Activated CD8-positive, alpha-beta memory T cell treated with anti-CD3 and anti-CD28 coated beads for 48 hours (primary cell): ENCODE results near the gene IMPA2.

ENCODE experiments used
- DNase-seq, 3 experiments: peaks; one replicate each; pipeline ENCODE4 v3.0.0-alpha.2; 2020; ENCODE audit warnings: low read depth in 2 of 3, low spot score in 2 of 3

Gene IMPA2

DNA sequence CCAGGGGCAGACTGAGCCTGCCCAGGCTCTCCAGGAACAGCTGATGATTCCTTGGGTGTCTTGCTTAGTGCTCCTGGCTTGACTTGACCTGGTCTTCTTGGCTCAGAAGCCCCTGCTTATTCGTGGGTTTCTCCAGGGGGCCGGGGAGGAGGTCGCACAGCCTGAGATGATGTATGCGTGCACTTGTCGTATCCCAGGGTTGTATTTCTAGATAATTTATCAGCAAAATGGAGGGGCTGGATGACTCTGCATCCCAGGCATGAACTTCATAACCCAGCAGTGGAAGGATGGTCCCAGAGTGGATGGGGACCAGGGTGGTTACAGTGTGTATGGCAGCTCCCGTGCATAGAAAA, 25.2 kb downstream of the IMPA2 start:
- no peak for DNase-seq

DNA sequence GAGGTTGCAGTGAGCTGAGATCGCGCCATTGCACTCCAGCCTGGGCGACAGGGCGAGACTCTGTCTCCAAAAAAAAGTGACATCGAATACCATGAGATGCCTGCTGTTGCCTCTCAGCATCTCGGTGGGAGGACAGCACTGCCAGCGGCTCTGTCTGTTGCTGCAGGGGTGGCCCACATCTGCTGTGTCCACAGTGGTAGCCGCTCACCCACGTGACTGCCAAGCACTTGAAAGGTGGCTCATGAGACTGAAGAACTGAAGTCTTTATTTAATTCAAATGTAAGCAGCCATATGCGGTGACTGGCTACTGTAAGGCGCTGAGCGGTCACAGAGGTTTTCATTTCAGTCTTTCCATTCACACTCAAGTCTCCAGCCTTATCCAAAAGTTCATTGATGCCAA, 25.8 kb downstream of the IMPA2 start:
- no peak for DNase-seq

DNA sequence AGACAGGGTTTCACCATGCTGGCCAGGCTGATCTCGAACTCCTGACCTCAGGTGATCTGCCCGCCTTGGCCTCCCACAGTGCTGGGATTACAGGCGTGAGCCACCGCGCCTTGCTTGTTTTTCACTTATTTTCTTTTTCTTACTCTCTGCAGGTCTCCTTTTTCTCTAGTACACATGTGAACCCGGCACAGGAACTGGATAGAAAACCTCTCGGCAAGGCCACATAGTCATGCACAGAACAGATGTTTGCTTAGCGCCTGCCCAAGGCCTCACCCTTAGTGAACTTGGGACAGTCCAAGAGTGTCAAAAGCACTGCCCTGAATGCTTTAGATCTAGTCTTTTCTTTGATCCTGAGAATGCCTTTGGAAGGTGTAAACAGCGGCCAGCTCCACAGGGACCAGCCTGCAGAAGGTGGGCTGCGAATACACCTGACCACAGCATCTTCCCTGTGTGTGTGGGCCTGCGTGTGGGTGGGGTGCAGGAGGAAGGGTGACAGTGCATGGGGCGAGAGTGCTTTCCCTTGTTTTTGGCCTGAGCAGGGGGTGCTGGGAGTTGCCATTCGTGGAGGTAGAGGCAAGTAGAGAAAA, 27.0 kb downstream of the IMPA2 start:
- DNase-seq, result no peak

DNA sequence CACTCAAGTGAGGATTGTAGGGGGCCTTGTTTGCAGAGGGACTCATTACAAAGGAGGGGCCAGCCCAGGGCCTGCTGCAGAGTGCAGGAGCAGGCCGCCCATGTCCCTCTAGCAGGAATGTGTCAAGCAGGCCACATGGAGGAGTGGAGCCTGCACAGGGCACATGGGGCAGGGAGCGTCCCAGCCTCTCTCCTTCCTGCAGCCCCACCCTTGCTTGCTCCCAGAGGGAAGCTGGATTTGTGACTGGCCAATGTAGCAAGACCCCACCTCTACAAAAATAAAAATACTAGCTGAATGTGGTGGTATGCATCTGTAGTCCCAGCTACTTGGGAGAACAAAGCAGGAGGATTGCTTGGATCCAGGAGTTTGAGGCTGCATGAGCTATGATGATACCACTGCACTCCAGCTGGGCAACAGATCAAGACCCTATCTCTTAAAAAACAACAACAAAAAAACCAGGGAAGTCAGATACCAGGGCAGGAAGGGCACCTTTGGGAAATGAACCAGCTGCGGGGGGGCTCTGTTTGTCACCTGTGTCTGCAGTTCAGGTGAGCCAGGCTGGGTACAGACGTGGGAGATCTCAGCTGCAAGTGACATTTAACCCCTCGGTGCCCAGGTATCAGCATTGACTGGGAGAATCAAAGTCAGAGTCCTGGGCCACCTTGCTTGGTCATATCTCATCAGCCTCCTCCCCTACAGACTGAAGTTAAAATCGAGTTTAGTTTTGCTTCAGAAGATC, 27.7 kb downstream of the IMPA2 start:
- DNase-seq, result no peak

DNA sequence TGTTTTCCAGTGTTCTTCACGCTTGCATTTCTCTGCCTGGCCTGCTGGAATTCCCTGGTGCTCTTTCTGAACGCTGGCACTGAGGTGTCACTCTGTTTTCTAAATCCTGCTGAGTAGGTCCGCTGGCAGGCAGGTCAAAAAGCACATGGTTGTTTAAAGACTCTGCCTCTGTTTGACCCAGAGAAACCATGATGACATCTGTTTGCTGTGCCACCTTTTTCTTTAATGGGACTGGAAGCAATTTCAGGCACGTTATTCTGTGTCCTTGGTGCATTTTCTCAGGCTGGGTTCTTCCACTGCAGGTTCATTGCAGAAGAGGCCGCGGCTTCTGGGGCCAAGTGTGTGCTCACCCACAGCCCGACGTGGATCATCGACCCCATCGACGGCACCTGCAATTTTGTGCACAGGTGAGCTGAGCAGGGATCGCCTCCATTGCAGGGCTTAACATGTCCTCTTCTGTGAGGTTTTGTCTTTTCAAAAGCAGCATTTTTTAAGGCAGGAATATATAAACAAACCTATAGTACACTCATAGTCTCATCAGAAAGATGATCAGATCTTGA, 28.4 kb downstream of the IMPA2 start:
- DNase-seq, result no peak

DNA sequence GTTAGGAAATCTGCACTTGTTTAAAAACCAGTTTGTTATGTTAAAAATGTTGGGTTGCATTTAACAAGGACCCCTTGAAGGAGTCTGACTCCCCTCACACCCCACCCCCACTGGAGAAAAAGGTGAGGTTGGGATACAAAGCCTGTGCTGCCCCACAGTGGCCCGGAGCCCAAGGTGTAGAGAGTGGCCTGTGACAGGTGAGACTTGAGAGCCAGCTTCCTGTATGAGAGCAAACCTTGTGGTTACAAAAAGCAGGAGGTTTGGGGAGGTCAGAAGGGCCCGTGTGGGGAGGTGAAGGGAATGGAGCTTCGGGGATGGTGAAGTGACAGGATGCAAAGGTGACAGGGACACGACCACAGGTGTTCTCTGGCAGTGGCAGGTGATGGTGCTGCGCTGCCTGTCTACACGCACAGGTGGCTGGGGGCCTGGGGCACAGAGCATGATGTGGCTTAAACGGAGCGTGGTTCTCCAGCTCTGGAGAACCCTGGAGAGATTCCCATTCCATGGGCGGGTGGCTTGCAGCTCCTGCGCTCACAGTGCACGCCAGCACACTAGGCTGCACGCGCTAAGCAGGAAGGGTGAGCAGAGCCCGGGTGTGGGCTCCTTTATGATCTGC, 29.0 kb downstream of the IMPA2 start:
- DNase-seq, result no peak

DNA sequence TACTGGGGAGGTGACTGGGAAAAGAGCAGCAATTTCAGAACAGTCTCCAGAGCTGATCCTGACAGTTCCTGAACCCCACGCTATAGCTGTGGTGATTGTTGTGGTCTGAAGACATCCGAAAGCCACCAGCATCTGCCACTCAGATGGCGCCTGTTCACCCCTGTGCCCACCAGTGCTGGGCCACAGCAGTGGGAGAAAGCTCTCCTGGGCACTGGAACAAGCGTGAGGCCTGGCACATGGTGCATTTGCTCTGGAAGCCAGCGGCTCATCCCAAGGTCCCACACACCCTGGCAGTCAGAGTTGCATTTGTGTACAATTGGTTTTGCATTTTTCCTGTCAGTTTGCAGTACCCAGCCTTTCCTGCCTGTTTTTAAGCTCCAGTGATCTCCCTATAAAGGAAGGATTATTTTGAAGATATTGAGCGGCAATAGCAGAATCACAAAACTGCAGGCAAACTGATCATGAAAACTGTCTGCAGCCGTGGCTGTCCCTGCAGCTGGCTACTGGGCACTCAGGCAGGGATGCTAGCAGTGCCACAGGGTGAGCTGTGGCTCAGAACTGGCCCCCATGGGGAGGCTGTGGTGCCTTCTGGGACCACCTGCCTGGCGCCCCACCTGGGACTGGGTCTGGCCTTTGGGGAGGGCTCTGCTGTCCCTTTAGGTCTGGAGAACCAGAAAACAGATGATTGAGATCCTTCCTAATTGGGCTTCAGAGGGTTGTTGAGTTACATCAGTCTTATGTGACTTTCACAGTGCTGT, 30.1 kb downstream of the IMPA2 start:
- no peak for DNase-seq

DNA sequence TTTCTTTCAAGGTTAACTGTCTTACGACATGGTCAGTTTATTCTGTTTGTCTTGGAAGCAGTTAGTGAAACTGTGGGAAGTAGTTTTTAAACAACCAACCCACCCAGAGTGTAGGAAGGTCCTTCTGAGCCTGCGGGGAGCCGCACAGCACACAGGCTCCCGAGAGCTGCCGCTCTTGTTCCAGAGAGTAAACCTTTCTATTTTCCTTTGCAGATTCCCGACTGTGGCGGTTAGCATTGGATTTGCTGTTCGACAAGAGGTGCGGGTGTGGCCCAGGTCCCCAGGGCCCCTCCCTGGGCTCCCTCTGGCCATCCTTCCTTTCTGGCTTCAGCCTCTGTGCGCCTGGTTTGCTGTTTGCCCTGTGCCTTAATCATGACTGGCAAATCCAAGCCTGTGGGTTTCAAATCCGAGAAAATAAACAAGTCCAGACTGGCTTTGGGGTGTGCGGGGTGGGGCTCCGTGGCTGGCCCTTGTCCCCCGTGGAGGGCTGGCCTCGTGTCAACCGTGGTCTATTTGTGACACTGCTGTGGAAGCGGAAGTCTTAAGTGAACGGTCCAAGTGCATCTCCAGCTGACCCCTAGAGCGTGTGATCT, 30.7 kb downstream of the IMPA2 start:
- no peak for DNase-seq

DNA sequence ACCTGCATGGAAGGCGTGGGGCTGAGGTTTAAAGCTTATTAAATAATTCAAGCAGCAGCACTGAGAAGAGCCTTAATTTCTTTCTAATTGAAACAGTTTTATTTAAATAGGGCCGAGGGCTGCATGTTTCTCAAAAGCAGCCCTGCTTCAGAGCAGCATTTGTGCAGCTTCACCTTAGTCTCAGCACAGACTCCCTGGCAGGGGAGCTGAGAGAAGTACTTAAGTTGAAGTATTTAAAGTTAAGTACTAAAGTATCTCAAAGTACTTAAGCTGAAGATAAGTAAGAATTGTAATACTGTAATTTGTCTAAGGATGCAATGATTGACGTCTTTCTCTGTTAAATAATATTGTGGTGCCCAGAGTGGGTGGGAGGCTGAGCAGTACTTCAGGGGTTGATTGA, 31.4 kb downstream of the IMPA2 start:
- no peak for DNase-seq

DNA sequence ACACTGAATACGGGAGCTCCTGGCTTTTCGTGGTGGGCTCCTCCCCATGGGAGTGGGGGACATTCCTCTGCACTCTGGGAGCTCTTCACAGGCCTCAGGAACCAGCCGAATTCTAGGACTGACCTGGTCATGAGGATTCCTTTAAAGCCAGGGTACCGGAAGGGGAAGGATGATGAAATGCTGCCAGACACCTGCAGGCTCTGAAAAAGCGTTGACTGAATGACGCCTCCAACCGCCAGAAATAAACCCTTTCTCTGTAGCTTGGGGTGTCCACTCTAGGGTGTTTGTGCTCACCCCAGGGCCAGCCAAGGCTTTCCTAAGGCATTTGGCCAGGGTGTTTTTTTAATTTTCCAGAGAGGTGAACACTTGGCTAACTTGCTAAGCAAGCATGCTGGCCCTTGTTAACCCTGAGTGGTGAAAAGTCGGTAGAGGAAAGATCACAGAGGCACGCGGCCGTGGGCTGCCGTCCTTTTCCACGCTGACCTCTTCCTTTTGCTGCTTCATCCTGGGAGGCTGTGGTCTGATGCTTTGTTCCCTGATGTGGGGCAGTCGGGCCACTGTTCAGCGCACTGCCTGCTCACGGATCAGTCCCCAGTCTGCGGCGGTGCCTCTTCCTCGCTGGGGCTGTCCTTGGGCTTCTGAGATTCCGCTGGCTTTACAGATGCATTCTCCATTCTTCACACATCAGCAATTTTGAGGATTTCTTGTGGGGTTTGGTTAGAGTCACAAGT, 32.0 kb downstream of the IMPA2 start:
- no peak for DNase-seq

DNA sequence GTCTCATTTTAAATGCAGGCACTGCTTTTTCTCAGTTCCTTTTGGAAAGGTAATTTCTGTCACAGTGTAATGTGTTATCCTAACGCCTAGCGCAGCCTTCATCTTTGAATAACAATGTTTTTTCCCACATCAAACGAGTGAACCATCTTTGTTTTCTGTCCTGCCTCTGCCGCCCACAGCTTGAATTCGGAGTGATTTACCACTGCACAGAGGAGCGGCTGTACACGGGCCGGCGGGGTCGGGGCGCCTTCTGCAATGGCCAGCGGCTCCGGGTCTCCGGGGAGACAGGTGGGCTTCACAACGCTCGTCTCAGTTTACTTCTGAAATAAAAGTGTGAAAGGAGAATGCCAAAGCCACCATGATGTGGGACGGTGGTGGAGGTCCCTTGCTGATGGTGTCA, 32.8 kb downstream of the IMPA2 start:
- DNase-seq, result no peak

DNA sequence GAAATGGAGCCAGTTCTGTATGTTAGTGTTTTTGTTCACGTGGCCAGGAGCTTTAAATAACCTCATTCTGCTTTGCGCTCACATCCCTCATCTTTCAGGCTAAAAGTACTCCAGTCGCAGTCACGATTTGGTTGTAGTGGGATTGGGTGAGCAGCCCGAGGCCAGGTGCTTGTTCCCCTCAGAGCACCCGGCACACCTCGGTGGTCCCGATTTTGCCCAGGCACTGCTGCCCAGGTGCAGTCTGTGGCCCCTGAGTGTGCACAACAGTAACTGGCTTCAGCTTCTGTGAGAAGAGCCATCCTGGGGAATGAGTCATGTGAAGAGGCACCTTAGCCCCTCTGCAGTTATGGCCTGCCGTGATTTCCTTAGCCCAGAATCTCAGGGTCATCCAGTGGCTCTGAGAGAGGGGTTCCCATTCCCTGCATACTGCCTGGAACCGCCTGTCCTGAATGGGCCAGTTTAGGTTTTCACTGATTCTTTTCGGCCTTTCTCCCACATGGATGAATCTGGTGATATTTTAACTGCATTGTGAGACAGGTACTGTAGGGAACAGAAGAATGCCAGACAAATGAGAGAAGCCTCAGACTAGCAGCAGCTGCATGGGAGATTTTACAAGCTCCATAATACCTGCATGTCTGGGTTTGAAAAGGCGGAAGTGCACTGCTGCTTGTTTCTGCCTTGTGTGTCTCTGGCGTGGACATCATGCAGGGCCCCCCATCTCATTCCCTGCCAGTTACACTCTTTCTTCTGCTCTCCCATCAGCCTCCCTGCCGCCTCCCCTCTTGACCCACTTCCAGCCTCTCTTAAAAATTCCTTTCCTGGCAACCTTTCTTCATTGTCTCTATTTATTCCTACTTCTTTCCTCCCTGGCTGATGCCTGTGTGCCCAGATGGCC, 33.5 kb downstream of the IMPA2 start:
- DNase-seq, result no peak

DNA sequence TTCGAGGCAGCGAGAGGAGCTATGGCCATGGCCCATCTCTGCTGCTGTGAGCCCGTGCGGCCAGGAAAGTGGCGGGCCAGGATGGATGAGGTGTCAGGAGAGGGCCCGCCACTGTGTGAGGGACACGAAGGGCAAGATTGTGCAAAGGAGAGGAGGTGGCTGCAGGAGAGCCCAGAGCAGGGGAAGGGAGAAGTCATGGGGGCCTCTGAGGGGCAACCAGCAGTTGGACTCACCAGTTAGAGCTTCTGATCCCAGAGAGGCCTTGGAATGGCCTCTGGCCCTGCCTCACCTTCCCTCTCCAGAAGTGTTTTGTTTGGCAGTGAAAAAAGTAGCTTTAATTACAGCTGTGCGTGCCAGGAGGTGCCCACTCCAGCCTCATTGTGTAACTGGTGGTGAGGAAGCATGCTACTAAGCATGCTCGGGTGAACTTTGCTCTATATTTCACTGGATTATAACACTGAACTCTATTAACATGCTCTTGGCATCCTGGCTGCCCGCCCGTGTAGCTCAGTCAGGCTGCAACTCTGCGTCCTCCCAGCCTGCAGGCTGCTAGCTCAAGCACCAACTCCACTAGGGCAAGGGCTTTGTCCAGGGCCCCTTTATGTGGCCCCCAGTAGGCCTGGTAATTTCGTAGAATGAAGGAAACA, 34.2 kb downstream of the IMPA2 start:
- DNase-seq, result no peak

DNA sequence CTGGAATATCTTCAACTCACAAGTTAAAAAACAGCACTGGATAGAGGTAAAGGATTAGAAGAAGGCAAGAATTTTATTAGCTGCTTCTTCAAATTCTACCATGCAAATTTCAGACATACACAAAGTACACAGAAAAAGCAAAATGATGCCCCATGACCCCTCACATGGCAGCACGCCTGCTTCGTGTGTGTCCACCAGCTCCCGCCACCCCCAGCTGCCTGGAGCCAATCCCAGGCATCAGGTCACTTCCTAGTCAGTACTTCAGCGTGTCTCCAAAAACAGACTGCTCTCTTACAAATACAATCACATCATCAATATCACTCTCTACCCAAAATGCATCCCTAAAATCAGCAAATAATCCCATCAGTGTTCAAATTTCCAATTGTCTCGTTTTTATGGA, 35.8 kb downstream of the IMPA2 start:
- DNase-seq, result no peak

DNA sequence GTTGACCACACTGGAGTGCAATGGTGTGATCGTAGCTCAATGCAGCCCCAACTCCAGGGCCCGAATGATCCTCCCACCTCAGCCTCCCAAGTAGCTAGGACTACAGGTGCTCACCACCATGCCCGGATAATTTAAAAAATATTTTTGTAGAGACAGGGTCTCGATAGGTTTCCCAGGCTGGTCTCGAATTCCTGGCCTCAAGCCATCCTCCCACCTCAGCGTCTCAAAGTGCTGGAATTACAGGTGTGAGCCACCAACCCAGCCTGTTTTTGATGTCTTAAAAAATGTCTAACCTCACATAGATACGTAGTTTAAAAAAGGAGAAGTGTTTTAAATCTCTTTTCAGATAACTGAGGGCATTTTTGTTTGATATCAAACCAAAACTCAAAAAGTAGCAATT, 37.6 kb downstream of the IMPA2 start:
- DNase-seq, result no peak

DNA sequence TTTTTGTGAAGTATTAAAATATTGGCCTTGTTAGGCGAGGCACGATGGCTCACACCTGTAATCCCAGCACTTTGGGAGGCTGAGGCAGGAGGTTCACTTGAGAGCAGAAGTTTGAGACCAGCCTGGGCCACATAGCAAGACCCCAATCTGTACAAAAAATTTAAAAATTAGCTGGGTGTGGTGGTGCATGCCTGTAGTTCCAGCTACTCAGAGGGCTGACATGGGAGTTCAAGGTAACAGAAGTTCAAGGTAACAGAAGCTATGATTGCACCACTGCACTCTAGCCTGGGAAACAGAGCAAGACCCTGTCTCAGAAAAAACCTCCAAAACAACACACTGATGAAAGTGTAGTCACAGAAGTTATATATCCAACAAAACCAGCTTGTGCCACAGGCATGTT, 39.8 kb downstream of the IMPA2 start:
- no peak for DNase-seq

DNA sequence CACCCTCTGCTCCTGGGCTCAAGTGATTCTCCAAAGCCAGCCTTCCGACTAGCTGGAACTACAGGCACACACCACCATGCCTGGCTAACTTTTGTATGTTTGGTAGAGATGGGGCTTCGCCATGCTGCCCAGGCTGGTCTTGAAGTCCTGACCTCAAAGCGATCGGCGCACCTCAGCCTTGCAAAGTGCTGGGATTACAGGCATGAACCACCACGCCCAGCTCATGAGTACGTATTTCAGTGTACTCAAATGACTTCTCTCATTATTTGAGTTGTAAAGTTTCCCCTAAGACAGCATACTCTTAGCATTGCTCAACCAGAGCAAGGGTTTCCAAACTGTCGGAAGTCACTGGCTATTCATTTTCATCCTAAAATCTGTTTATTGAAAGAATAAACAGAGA, 40.3 kb downstream of the IMPA2 start:
- no peak for DNase-seq

DNA sequence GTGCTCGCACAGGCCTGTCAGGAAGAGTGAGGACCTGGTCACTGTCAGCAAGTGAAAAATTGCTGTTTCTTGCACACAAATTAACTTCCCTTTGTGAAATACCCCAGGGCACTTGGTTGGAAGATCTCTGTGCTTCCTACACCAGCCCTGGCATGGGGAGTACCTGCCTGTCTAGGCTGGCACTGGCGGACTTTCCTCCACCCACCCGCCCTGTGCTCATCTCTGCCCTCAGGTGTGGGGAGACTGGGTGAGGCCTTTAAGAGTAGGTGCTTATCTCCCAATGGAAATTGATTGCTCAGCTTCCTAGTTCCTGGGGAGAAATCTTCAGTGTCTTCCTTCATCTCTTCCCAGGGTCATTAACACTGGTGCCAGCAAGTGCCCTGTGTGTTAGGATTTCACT, 42.1 kb downstream of the IMPA2 start:
- DNase-seq, result no peak

DNA sequence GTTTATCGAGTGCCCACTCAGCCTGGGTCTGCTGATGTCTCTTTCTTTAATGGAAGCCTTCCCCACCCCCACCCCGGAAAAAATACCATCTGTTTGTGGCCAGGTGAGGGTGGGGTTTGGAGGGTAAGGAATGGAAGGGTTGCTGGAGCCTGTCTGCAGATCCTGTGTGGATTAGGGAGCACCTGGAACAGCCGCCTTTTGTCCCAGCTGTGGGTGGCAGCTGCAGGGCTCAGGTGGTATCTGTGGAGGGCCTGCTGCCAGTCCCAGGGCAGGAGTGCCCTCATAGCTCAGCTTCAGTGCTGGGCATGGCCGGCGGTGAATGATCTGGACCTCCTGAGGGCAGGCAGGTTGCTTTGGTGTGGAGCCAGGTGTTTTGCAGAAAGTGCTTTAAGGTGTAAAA, 45.3 kb downstream of the IMPA2 start:
- no peak for DNase-seq
